H1 (cell line): ENCODE results near the gene NMT1. TPM values are rescaled to one million over a fixed set of nuclear protein-coding genes. Genes with fewer than 3 reads are reported as not detected.

Experiments used
- ATF3 ChIP-seq: IDR thresholded peaks from 2 replicates; pipeline ENCODE4 v1.6.1; 2011; ENCODE audit warnings: low read depth, mild to moderate bottlenecking, low read length; ENCODE audit not compliant: insufficient read depth
- GABPA ChIP-seq: IDR thresholded peaks from 2 replicates; pipeline ENCODE4 v1.6.1; 2011; ENCODE audit warnings: mild to moderate bottlenecking, low read length, moderate library complexity, borderline replicate concordance; ENCODE audit not compliant: insufficient read depth
- NANOG ChIP-seq: IDR thresholded peaks from 2 replicates; pipeline ENCODE4 v1.6.1; 2011; ENCODE audit warnings: low read length, low read depth, mild to moderate bottlenecking, inconsistent platforms; ENCODE audit not compliant: insufficient read depth, poor library complexity, severe bottlenecking
- NRF1 ChIP-seq: IDR thresholded peaks from 2 replicates; pipeline ENCODE4 v1.6.1; 2011; ENCODE audit warnings: mild to moderate bottlenecking, low read depth, low read length, improper control_type of control experiment
- PHF8 ChIP-seq: fragments of 200-600 bp; sonication (generic); conservative IDR thresholded peaks from 2 replicates; pipeline ENCODE4 v1.7.1; 2012; ENCODE audit warnings: low read depth, mild to moderate bottlenecking, inconsistent platforms, low read length, moderate library complexity
- polyA plus RNA-seq, 7 experiments: library from polyadenylated mRNA; depleted of rRNA in 3 of 7; stranded (reverse) in 5 of 7; unstranded in 2 of 7; fragments of >200 nt in 5 of 7; fragments of 200-250 nt in 2 of 7; gene quantifications; 1 replicate in 5 of 7; 2 replicates in 1 of 7; 4 replicates in 1 of 7; pipeline versions ENCODE4 v1.2.1 to v1.2.3, GENCODE V29; 2011 to 2013; ENCODE audit warnings: missing spikeins in 2 of 7, mixed read lengths in 2 of 7
- total RNA-seq: library from RNA; stranded (reverse); fragmentation: NEBNext Ultra II Directional; extraction: Animal tissue kit (Norgen Biotek cat#: 25700); gene quantifications from 2 replicates; pipeline ENCODE4 v1.2.1, GENCODE V29; 2021

The NMT1 gene
- total and polyA plus RNA-seq, 2 of the 8 experiments (the other 6 are each of a cell fraction or from before 2014, with no cell fraction given): 42.9 to 149 TPM

GRCh38 chr17:45111850-45112249 lies 50.7 kb downstream of the NMT1 start (continued):
- TF ChIP-seq ATF3 (no peak), GABPA (no peak), PHF8 (no peak), NRF1 (no peak), NANOG (no peak)
